ENCODE results near the gene SHISAL2A. TPM values are rescaled to one million over a fixed set of nuclear protein-coding genes. Genes with fewer than 3 reads are reported as not detected.

Gene SHISAL2A
- total RNA-seq, 4 donors from 2014 or later = 0.88 to 7.4 (median 1.7) TPM; not detected in 1

DNA sequence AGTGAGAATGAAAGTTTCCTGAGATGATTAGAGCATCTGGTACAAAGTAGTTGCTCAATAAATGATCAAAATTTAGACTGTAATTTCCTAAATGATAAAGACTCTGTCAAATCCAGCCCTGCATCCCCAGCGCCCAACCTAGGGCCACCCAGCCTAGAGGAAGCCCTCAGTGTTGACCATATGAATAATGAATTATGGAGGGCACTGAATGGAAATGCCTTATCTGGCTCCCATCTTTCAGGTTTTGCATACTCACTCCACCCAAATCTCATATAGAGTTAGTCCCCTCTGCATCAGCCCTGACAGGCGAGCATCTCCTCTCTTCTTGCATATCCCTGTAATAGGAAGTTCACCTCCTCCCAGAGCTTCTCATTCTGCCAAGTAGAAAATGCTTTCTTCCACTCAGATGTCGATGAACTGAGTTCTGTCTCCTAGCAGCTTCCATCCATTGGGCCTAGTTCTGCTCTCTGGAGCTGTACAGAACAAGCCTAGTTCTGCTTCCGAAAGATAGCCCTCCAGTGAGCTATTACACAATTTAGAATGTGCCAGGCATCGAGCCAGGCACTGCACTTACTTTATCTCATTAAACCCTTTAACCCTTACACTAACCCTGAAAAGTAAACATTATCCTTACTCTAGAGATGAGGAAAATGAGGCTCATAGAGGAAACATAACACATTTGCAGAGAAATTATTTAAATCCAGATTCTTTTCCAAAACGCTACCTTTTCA, 44.3 kb downstream of the SHISAL2A start:
- Histone ChIP-seq H3K36me3 (no peaks in the 10 kb centered on the region), H3K27ac (no peak overlapping the region), H3K4me1 (no peaks in the 10 kb centered on the region), H3K4me3 (no peak overlapping the region), H3K27me3 (no peaks in the 10 kb centered on the region), H3K9me3 (no peaks in the 10 kb centered on the region)
- TF ChIP-seq POLR2A (IDR thresholded peaks at IDR 0.05) = no peak
- TF ChIP-seq, protein P1, sequence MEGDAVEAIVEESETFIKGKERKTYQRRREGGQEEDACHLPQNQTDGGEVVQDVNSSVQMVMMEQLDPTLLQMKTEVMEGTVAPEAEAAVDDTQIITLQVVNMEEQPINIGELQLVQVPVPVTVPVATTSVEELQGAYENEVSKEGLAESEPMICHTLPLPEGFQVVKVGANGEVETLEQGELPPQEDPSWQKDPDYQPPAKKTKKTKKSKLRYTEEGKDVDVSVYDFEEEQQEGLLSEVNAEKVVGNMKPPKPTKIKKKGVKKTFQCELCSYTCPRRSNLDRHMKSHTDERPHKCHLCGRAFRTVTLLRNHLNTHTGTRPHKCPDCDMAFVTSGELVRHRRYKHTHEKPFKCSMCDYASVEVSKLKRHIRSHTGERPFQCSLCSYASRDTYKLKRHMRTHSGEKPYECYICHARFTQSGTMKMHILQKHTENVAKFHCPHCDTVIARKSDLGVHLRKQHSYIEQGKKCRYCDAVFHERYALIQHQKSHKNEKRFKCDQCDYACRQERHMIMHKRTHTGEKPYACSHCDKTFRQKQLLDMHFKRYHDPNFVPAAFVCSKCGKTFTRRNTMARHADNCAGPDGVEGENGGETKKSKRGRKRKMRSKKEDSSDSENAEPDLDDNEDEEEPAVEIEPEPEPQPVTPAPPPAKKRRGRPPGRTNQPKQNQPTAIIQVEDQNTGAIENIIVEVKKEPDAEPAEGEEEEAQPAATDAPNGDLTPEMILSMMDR (IDR thresholded peaks at IDR 0.05) = no peak
- no peak for DNase-seq

DNA sequence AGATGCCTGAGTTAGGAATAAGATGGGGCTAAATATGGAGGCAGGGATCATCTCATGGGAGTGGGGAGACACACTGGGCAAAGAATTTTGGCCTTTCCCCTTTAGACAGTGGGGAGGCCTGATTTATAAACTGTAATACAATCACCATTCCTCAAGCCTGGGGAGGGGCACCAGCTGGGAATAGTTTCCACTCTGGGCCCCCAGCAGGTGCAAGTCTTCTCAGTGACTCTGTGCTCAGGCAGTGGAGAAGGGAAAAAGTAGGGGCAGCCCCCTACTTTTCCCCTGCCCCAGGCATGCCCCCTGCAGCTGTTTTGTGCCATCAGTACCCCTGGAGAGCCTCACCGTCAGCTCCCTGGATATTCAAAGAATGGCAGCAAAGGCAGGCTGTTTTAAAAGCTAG, 46.1 kb downstream of the SHISAL2A start:
- no peak overlapping the region for H3K4me3 ChIP-seq
- TF ChIP-seq POLR2A (IDR thresholded peaks at IDR 0.05) = no peak
- H3K27me3 ChIP-seq = no peaks in the 10 kb centered on the region
- no peaks in the 10 kb centered on the region for H3K4me1 ChIP-seq
- DNase-seq = no peak
- H3K27ac ChIP-seq = no peak overlapping the region
- H3K9me3 ChIP-seq = no peaks in the 10 kb centered on the region
- H3K36me3 ChIP-seq = no peaks in the 10 kb centered on the region

DNA sequence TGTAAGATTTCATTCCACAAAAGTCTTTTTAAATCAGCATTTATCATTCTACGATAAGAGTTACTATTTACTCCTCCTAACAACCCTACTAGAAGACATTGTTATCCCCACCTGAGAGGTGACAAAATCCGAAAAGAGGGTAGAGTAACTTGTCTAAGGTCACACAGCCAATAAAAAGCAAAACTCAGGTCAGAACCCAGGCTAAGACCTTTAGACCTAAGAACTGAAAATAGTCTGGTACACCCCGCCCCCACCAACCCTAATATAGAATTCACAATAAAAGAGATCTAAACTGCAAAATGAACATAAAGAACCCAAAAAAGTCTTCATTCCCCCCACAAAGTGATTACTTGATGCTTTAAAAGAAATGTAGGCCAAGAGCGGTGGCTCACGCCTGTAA, 46.5 kb downstream of the SHISAL2A start:
- Histone ChIP-seq H3K36me3 (no peaks in the 10 kb centered on the region), H3K27ac (no peak overlapping the region), H3K4me3 (no peak overlapping the region), H3K27me3 (no peaks in the 10 kb centered on the region), H3K9me3 (no peaks in the 10 kb centered on the region), H3K4me1 (no peaks in the 10 kb centered on the region)
- DNase-seq = no peak
- TF ChIP-seq POLR2A (IDR thresholded peaks at IDR 0.05) = no peak
- TF ChIP-seq, protein P1 (IDR thresholded peaks at IDR 0.05) = no peak

DNA sequence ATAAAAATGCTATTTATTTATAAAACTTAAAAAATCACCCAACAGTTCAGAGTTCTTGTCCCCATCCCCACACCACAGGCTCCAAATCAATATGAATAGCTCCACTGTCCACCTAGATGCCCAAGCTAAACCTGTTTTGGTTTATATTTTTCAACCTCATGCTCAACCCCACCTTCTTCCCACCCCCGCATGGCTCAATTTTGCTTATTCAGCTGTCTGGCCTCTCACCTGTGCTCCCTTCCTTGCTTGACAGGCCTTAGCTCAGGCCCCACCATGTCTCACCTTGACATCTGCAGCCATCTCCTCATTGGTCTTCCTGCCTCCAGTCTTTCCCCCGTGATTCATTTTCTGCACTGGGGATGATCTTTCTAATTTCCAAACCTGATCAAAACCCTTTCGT, 47.4 kb downstream of the SHISAL2A start:
- Histone ChIP-seq H3K4me3 (no peak overlapping the region), H3K9me3 (no peaks in the 10 kb centered on the region), H3K27ac (no peak overlapping the region), H3K36me3 (no peaks in the 10 kb centered on the region), H3K27me3 (no peaks in the 10 kb centered on the region), H3K4me1 (no peaks in the 10 kb centered on the region)
- no peak for TF ChIP-seq POLR2A (IDR thresholded peaks at IDR 0.05)
- TF ChIP-seq, protein P1 (IDR thresholded peaks at IDR 0.05) = no peak
- DNase-seq = no peak

DNA sequence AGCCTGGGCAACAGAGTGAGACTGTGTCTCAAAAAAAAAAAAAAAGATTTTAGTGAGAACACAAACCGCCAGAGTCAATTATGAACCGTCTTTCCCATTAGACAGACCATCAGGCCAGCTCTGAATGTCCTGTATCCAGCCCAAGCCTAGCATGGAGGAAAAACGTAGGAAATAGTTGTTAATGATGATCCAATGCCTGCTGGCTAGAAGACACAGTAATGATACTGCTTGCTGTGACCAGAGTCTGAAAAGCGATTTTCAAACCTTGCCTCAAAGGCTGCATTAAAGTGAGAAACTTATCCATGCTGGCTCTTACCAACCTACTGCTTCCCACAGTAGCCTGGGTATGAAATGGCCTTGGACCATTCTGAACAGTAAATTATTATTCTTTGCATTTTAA, 48.2 kb downstream of the SHISAL2A start:
- H3K4me3 ChIP-seq = no peak overlapping the region

DNA sequence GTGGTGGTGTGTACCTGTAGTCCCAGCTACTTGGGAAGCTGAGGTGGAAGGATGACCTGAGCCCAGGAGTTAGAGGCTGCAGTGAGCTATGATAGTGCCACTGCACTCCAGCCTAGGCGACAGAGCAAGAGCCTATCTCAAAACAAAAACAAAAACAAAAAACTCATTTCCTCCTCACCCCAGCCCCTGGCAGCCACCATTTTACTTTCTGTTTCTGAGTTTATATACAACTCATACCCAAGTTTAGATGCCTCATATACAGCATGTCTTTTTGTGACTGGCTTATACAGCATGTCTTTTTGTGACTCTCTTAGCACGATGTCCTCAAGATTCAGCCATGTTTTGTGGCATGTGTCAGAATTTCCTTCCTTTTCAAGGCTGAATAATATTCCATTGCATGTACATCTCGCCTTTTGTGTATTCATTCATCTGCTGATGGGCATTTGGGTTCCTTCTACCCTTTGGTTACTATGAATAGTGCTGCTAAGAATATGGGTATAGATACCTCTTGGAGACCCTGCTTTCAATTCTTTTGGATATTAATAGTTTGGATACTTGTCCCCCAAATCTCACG, 50.5 kb downstream of the SHISAL2A start:
- no peaks in the 10 kb centered on the region for H3K27me3 ChIP-seq
- TF ChIP-seq, protein P1 (IDR thresholded peaks at IDR 0.05) = no peak
- TF ChIP-seq POLR2A (IDR thresholded peaks at IDR 0.05) = no peak
- no peaks in the 10 kb centered on the region for H3K4me1 ChIP-seq
- no peak for DNase-seq
- no peak overlapping the region for H3K4me3 ChIP-seq
- H3K36me3 ChIP-seq = peaks cover 0 to 15% (median 0%) of the 10 kb centered on the region in 3 donors
- H3K9me3 ChIP-seq = no peaks in the 10 kb centered on the region
- no peak overlapping the region for H3K27ac ChIP-seq

More for the DNA sequence above, 48.2 kb downstream of the SHISAL2A start:
- H3K36me3 ChIP-seq = no peaks in the 10 kb centered on the region
- H3K9me3 ChIP-seq = no peaks in the 10 kb centered on the region
- DNase-seq = no peak
- no peaks in the 10 kb centered on the region for H3K4me1 ChIP-seq
- TF ChIP-seq, protein P1 (IDR thresholded peaks at IDR 0.05) = no peak
- no peak for TF ChIP-seq POLR2A (IDR thresholded peaks at IDR 0.05)
- H3K27me3 ChIP-seq = no peaks in the 10 kb centered on the region
- H3K27ac ChIP-seq = no peak overlapping the region
